Peyer's patch (tissue), 4 donors: ENCODE measurements around the gene HS6ST3.

Source experiments
- POLR2A ChIP-seq, 2 donors: fragments of 450-650 bp; IDR thresholded peaks; one replicate each; pipeline ENCODE4 v1.5.1; 2017; ENCODE audit warnings: antibody characterized with exemption in 2 of 2, mild to moderate bottlenecking in 2 of 2, moderate library complexity in 2 of 2
- TF ChIP-seq, protein P1 (sequence below), 6 experiments: fragments of 450-650 bp in 4 of 6; fragments of 200-600 bp in 2 of 6; sonication (generic) in 1 of 6; IDR thresholded peaks; one replicate each; pipeline ENCODE4 v1.5.1; 2017 to 2019; ENCODE audit warnings: antibody characterized with exemption in 6 of 6, mild to moderate bottlenecking in 3 of 6, moderate library complexity in 1 of 6

DNA sequence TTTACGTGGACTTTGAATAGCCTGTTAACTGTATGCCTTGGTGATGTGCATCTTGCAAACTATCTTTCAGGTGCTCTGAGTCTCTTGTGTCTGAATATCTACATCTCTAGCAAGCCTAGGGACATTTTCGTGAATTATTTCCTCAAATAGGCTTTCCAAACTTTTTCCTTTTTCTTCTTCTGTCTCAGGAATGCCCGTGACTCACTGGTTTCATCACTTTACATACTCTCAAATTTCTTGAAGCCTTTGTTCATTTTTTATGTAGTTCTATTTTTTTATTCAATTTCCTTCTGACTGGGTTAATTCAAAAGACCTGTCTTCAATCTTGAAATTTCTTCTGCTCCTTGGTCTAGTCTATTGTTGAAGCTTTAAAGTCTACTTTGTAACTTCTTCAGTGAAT lies 572.1 kb downstream of the HS6ST3 start:
- TF ChIP-seq, protein P1, sequence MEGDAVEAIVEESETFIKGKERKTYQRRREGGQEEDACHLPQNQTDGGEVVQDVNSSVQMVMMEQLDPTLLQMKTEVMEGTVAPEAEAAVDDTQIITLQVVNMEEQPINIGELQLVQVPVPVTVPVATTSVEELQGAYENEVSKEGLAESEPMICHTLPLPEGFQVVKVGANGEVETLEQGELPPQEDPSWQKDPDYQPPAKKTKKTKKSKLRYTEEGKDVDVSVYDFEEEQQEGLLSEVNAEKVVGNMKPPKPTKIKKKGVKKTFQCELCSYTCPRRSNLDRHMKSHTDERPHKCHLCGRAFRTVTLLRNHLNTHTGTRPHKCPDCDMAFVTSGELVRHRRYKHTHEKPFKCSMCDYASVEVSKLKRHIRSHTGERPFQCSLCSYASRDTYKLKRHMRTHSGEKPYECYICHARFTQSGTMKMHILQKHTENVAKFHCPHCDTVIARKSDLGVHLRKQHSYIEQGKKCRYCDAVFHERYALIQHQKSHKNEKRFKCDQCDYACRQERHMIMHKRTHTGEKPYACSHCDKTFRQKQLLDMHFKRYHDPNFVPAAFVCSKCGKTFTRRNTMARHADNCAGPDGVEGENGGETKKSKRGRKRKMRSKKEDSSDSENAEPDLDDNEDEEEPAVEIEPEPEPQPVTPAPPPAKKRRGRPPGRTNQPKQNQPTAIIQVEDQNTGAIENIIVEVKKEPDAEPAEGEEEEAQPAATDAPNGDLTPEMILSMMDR (IDR thresholded peaks at IDR 0.05): no peak
- no peak for TF ChIP-seq POLR2A (IDR thresholded peaks at IDR 0.05)
